ENCODE data around the gene RUFY4. TPM values are rescaled to one million over a fixed set of nuclear protein-coding genes. Genes with fewer than 3 reads are reported as not detected.
"Not testable (repeated sequence)": the region's sequence is repeated elsewhere in the genome, so short reads cannot be mapped to it uniquely, and the experiment has no call there.

The RUFY4 gene
- total and polyA plus RNA-seq, 3 donors from 2014 or later: 0.17 to 0.39 (median 0.37) TPM

DNA sequence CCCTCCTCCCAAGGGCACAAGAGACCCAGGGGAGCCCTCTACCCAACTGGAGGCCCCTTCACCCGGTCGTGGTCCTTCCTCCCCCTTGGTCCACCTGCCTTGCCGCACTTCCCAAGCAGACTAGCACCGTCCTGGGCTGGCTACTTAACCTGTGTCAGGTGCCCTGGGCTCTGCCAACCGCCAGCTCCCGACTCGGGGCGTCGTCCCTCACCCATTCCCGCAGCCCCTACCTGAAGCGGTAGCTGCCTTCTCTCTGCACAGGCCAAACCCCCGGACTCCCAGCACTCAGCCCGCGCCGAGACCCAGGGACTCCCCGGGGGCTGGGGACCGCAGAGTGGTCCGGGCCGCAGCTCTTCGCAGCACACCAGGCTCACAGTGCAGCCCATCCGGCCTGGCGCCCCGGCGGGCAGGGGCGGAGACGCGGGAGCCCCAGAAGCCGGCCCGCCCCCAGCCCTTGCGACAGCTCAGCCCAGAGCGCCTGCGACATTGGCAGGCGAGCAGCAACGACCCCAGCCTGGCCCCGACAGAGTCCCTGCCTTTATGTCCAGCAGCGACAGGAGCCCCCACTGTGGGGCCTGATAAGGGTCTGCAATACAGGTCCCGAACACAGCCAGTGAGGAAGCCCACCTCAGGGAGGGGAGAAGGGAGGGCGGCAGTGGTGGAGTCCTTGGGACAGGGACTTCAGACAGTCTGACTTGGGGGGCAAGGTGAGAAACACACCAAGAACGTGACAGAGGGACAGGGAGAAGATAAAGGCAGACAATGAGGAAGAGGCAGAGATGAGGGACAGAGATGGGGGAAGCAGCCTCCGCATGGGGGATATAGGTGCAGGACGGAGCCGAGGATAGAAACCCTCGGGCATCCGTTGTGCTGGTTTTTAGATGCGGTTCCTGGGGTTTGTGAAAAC, 35.2 kb upstream of the RUFY4 start:
- Histone ChIP-seq H3K4me3 (no peak overlapping the region), H3K27ac (no peak overlapping the region), H3K9me3 (no peaks in the 10 kb centered on the region), H3K4me1 (no peaks in the 10 kb centered on the region), H3K36me3 (ENCODE audit: low read depth, missing control alignments) (no peaks in the 10 kb centered on the region), H3K27me3 (no peaks in the 10 kb centered on the region)
- TF ChIP-seq POLR2A (IDR thresholded peaks at IDR 0.05): no peak
- TF ChIP-seq, protein P1, sequence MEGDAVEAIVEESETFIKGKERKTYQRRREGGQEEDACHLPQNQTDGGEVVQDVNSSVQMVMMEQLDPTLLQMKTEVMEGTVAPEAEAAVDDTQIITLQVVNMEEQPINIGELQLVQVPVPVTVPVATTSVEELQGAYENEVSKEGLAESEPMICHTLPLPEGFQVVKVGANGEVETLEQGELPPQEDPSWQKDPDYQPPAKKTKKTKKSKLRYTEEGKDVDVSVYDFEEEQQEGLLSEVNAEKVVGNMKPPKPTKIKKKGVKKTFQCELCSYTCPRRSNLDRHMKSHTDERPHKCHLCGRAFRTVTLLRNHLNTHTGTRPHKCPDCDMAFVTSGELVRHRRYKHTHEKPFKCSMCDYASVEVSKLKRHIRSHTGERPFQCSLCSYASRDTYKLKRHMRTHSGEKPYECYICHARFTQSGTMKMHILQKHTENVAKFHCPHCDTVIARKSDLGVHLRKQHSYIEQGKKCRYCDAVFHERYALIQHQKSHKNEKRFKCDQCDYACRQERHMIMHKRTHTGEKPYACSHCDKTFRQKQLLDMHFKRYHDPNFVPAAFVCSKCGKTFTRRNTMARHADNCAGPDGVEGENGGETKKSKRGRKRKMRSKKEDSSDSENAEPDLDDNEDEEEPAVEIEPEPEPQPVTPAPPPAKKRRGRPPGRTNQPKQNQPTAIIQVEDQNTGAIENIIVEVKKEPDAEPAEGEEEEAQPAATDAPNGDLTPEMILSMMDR (IDR thresholded peaks at IDR 0.05): no peak
- 45 to 62% methylated on average over 19 to 45 of the region's 45 CpGs for WGBS, 2 donors
- no peak for DNase-seq
- intact Hi-C loops (cut with DNase I; ENCODE audit: low total_unique reads): no loop called here

DNA sequence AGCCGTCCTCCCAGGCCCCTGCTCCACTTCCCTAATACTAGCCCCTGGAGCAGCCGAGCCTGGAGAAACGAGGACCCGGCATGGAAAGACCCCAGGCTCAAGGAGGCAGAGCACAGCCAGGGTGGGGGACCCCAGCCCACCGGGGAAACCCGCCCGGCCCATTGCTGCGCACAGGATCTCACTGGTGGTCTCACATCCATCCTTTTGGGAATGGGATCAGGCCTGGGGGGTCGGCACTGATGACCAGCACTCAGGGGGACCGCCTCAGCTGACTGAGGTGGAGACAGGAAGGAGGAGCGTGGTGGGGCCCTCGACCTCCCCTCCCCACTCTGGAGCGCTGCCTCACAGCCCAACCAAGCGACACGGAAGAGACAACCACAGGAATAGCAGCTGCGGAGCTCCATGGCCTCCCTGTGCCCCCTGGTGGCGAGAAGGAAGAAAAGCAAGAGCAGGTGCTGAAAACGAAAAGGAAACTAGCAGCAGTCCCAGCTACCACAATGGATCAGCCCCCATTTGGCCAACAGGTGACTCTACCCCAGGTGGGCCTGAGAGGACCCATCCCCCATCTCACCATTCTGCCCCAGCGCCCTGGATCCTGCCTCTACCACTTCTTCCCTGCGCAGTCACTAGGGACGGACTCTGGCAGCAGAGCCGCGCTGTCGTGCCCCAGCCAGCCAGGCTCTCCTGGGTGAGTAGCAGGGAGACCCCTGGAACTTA, 34.4 kb upstream of the RUFY4 start:
- TF ChIP-seq, protein P1 (IDR thresholded peaks at IDR 0.05): peak; percentile 56 to 66 (median 61)
- H3K4me3 ChIP-seq; intact Hi-C loops (cut with DNase I; ENCODE audit: low total_unique reads); H3K4me1 ChIP-seq; H3K36me3 ChIP-seq (ENCODE audit: low read depth, missing control alignments); H3K27ac ChIP-seq; H3K9me3 ChIP-seq; H3K27me3 ChIP-seq: not testable (repeated sequence)
- WGBS, 2 donors: 7 to 28% methylated on average over 13 to 24 of the region's 24 CpGs
- peak; percentile 63 for DNase-seq

DNA sequence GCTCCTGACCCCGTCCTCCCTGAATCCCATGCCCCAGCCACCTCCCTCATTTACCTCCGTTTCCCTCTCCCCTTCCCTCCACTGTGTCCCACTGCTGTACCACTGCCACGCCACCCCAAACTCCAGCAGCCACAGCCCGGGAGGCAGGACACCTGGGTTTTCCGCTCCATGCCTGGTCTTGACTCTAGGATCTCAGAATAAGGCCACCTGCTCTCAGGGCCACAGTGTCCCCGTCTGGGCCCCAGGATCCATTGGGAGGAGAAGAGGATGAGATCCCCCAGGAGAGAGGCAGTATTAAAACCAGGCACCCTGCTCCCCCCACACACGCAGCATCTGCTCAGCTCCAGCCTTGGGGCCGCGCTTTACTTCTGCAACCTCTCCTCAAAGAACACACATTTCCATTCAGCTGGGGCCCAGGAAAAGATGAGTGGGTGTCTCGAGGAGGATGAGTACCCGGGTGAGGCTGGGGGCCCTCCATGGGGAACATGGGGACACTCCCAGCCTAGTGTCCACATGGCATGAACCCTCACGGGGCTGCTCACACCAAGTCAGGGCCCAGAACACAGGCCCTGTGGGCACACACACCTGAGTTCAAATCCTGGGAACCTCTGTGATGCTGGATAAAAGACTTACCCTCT, 33.5 kb upstream of the RUFY4 start:
- no peak overlapping the region for H3K4me3 ChIP-seq
- 82 to 84% methylated on average over 11 to 12 of the region's 12 CpGs for WGBS, 2 donors
- no peak for DNase-seq
- H3K36me3 ChIP-seq (ENCODE audit: low read depth, missing control alignments): no peaks in the 10 kb centered on the region
- intact Hi-C loops (cut with DNase I; ENCODE audit: low total_unique reads): no loop called here
- no peaks in the 10 kb centered on the region for H3K9me3 ChIP-seq
- no peak overlapping the region for H3K27ac ChIP-seq
- no peaks in the 10 kb centered on the region for H3K4me1 ChIP-seq
- no peaks in the 10 kb centered on the region for H3K27me3 ChIP-seq
- TF ChIP-seq, protein P1 (IDR thresholded peaks at IDR 0.05): no peak
- TF ChIP-seq POLR2A (IDR thresholded peaks at IDR 0.05): no peak

DNA sequence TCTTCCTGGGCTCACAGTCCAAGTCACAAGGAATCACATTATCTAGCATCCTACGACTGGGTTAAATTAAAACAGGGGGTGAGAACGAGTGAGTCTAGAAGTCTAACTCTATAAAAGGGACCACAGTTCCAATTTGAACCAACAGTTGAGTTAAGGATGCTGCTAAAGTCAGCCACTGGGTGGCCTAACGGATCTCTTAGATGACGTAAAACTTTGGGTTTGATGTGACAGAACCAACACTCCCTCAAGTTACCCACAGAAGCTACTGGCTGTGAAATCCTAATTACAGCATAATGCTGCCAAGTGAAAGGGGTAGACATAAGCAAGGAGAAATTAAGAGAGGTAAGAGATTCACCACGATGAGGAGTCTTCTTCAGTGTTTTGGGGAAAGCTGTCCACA, 32.7 kb upstream of the RUFY4 start:
- no peak for DNase-seq
- Histone ChIP-seq H3K4me3 (no peak overlapping the region), H3K4me1 (no peaks in the 10 kb centered on the region), H3K27ac (no peak overlapping the region), H3K36me3 (ENCODE audit: low read depth, missing control alignments) (no peaks in the 10 kb centered on the region), H3K9me3 (no peaks in the 10 kb centered on the region), H3K27me3 (no peaks in the 10 kb centered on the region)
- 78 to 83% methylated on average over 5 of the region's 5 CpGs for WGBS, 2 donors
- TF ChIP-seq, protein P1 (IDR thresholded peaks at IDR 0.05): no peak
- TF ChIP-seq POLR2A (IDR thresholded peaks at IDR 0.05): no peak
- intact Hi-C loops (cut with DNase I; ENCODE audit: low total_unique reads): no loop called here

Data from testis (tissue), 3 donors.